ENCODE data around the gene DDIT3. TPM values are rescaled to one million over a fixed set of nuclear protein-coding genes. Genes with fewer than 3 reads are reported as not detected.

DDIT3 gene
- total and polyA plus RNA-seq, 7 experiments from 2014 or later = 15.9 to 124 (median 48.8) TPM

GRCh38 chr12:57552306-57552651, 32.0 kb upstream of the DDIT3 start:
- ATAC-seq (no peak), DNase-seq (no peak)
- POLR2A ChIA-PET = interaction anchor here (0.8 kb wide), 1 partner anchor 19 kb away, joined by 5 read pairs; no protein-coding TSS in a partner anchor
- H3K9me3 ChIP-seq (ENCODE audit: control insufficient read depth in 2 of 3, low read length in 3 of 3) = no peaks in the 10 kb centered on the region
- Mint-ChIP-seq H3K4me1 (peaks cover 3 to 30% (median 24%) of the 10 kb centered on the region in 7 donors), H3K9me3 (no peaks in the 10 kb centered on the region), H3K36me3 (no peaks in the 10 kb centered on the region), H3K4me3 (no peak overlapping the region), H3K27ac (no peak overlapping the region), H3K27me3 (peaks cover 0 to 30% (median 6%) of the 10 kb centered on the region in 5 donors)
- H3K27me3 ChIP-seq (ENCODE audit: control insufficient read depth in 2 of 2, insufficient read depth in 2 of 2, low read length in 2 of 2) = no peaks in the 10 kb centered on the region
- no peak overlapping the region for H3K27ac ChIP-seq (ENCODE audit: low read depth, low read length)
- peaks cover 0 to 6% of the 10 kb centered on the region in 2 donors for H3K4me1 ChIP-seq (ENCODE audit: control insufficient read depth in 2 of 2, insufficient read depth in 2 of 2, low read length in 2 of 2)
- no peaks in the 10 kb centered on the region for H3K36me3 ChIP-seq (ENCODE audit: control insufficient read depth in 2 of 3, insufficient read depth in 3 of 3, low read length in 3 of 3)
- no peak overlapping the region for H3K4me3 ChIP-seq (ENCODE audit: low read length)
- intact Hi-C loops (cut with micrococcal nuclease) = no loop called here
- CTCF ChIA-PET = interaction anchor here (1.5 kb wide), 1 partner anchor 31 kb away, joined by 3 read pairs; no protein-coding TSS in a partner anchor

- DNase-seq (no peak), ATAC-seq (no peak)
- CTCF ChIA-PET = interaction anchor here (1.5 kb wide), 1 partner anchor 31 kb away, joined by 3 read pairs; no protein-coding TSS in a partner anchor
- H3K4me1 ChIP-seq (ENCODE audit: control insufficient read depth in 2 of 2, insufficient read depth in 2 of 2, low read length in 2 of 2) = peaks cover 0 to 8% of the 10 kb centered on the region in 2 donors
- Mint-ChIP-seq H3K9me3 (no peaks in the 10 kb centered on the region), H3K27ac (peak overlapping the region in 1 of 9 donors; percentile 15), H3K4me1 (peaks cover 7 to 34% (median 27%) of the 10 kb centered on the region in 7 donors), H3K27me3 (peaks cover 0 to 33% (median 6%) of the 10 kb centered on the region in 5 donors), H3K4me3 (peak overlapping the region in 5 of 10 donors; percentile 10 to 81 (median 38)), H3K36me3 (no peaks in the 10 kb centered on the region)
- no peaks in the 10 kb centered on the region for H3K27me3 ChIP-seq (ENCODE audit: control insufficient read depth in 2 of 2, insufficient read depth in 2 of 2, low read length in 2 of 2)
- H3K9me3 ChIP-seq (ENCODE audit: control insufficient read depth in 2 of 3, low read length in 3 of 3) = no peaks in the 10 kb centered on the region
- no peak overlapping the region for H3K4me3 ChIP-seq (ENCODE audit: low read length)
- no peak overlapping the region for H3K27ac ChIP-seq (ENCODE audit: low read depth, low read length)
- intact Hi-C loops (cut with micrococcal nuclease) = no loop called here
- H3K36me3 ChIP-seq (ENCODE audit: control insufficient read depth in 2 of 3, insufficient read depth in 3 of 3, low read length in 3 of 3) = peaks cover 0 to 2% (median 0%) of the 10 kb centered on the region in 3 experiments
- POLR2A ChIA-PET = interaction anchor here (0.8 kb wide), 1 partner anchor 19 kb away, joined by 5 read pairs; no protein-coding TSS in a partner anchor
Observed at GRCh38 chr12:57551637-57552305, 31.5 kb upstream of the DDIT3 start.

- intact Hi-C loops (cut with micrococcal nuclease) = no loop called here
- no peak overlapping the region for H3K4me3 ChIP-seq (ENCODE audit: low read length)
- Mint-ChIP-seq H3K36me3 (no peaks in the 10 kb centered on the region), H3K9me3 (no peaks in the 10 kb centered on the region), H3K27me3 (peaks cover 0 to 33% (median 6%) of the 10 kb centered on the region in 5 donors), H3K4me3 (peak overlapping the region; percentile 46 to 83 (median 77)), H3K4me1 (peaks cover 14 to 42% (median 33%) of the 10 kb centered on the region in 7 donors), H3K27ac (peak overlapping the region in 3 of 9 donors; percentile 11 to 31 (median 15))
- no peak for ATAC-seq
- no peak overlapping the region for H3K27ac ChIP-seq (ENCODE audit: low read depth, low read length)
- no peaks in the 10 kb centered on the region for H3K27me3 ChIP-seq (ENCODE audit: control insufficient read depth in 2 of 2, insufficient read depth in 2 of 2, low read length in 2 of 2)
- DNase-seq = no peak
- CTCF ChIA-PET = interaction anchor here (1.5 kb wide), 1 partner anchor 32 kb away, joined by 3 read pairs; no protein-coding TSS in a partner anchor
- POLR2A ChIA-PET = no interaction called here
- H3K9me3 ChIP-seq (ENCODE audit: control insufficient read depth in 2 of 3, low read length in 3 of 3) = no peaks in the 10 kb centered on the region
- H3K4me1 ChIP-seq (ENCODE audit: control insufficient read depth in 2 of 2, insufficient read depth in 2 of 2, low read length in 2 of 2) = peaks cover 8 to 14% of the 10 kb centered on the region in 2 donors
- H3K36me3 ChIP-seq (ENCODE audit: control insufficient read depth in 2 of 3, insufficient read depth in 3 of 3, low read length in 3 of 3) = peaks cover 0 to 4% (median 0%) of the 10 kb centered on the region in 3 experiments
Observed at GRCh38 chr12:57550641-57551549, 30.6 kb upstream of the DDIT3 start.

- Mint-ChIP-seq H3K4me1 (peaks cover 22 to 50% (median 41%) of the 10 kb centered on the region in 7 donors), H3K27me3 (peaks cover 0 to 33% (median 6%) of the 10 kb centered on the region in 5 donors), H3K36me3 (no peaks in the 10 kb centered on the region), H3K9me3 (no peaks in the 10 kb centered on the region), H3K4me3 (peak within 1 kb of the TSS; percentile 61 to 83 (median 77)), H3K27ac (peak within 1 kb of the TSS in 3 of 9 donors; percentile 31 to 77 (median 71))
- ATAC-seq (peak; percentile 53), DNase-seq (peak; percentile 25 to 76 (median 47))
- intact Hi-C loops (cut with micrococcal nuclease) = no loop called here
- CTCF ChIA-PET = no interaction called here
- H3K36me3 ChIP-seq (ENCODE audit: control insufficient read depth in 2 of 3, insufficient read depth in 3 of 3, low read length in 3 of 3) = peaks cover 0 to 4% (median 0%) of the 10 kb centered on the region in 3 experiments
- H3K9me3 ChIP-seq (ENCODE audit: control insufficient read depth in 2 of 3, low read length in 3 of 3) = no peaks in the 10 kb centered on the region
- peak within 1 kb of the TSS; percentile 47 for H3K27ac ChIP-seq (ENCODE audit: low read depth, low read length)
- POLR2A ChIA-PET = no interaction called here
- peak within 1 kb of the TSS; percentile 59 for H3K4me3 ChIP-seq (ENCODE audit: low read length)
- H3K27me3 ChIP-seq (ENCODE audit: control insufficient read depth in 2 of 2, insufficient read depth in 2 of 2, low read length in 2 of 2) = no peaks in the 10 kb centered on the region
- H3K4me1 ChIP-seq (ENCODE audit: control insufficient read depth in 2 of 2, insufficient read depth in 2 of 2, low read length in 2 of 2) = peaks cover 10 to 16% of the 10 kb centered on the region in 2 donors
Observed at GRCh38 chr12:57549909-57550640, 29.8 kb upstream of the DDIT3 start, which contains the start of gene KIF5A. Gene KIF5A, plus strand, starts transcription at chr12:57550044. Its CDS starts 228 bp downstream, at chr12:57550272.

- POLR2A ChIA-PET = interaction anchor here (1.0 kb wide), 1 partner anchor 95 kb away, joined by 3 read pairs; no protein-coding TSS in a partner anchor
- intact Hi-C loops (cut with micrococcal nuclease) = no loop called here
- no peaks in the 10 kb centered on the region for H3K9me3 Mint-ChIP-seq
- ATAC-seq (no peak), DNase-seq (no peak)
- Histone ChIP-seq H3K27me3 (ENCODE audit: control insufficient read depth in 2 of 2, insufficient read depth in 2 of 2, low read length in 2 of 2) (no peaks in the 10 kb centered on the region), H3K27ac (ENCODE audit: low read depth, low read length) (no peak overlapping the region), H3K4me3 (ENCODE audit: low read length) (peak overlapping the region; percentile 59), H3K9me3 (ENCODE audit: control insufficient read depth in 2 of 3, low read length in 3 of 3) (no peaks in the 10 kb centered on the region), H3K4me1 (ENCODE audit: control insufficient read depth in 2 of 2, insufficient read depth in 2 of 2, low read length in 2 of 2) (peaks cover 10 to 16% of the 10 kb centered on the region in 2 donors), H3K36me3 (ENCODE audit: control insufficient read depth in 2 of 3, insufficient read depth in 3 of 3, low read length in 3 of 3) (peaks cover 0 to 4% (median 0%) of the 10 kb centered on the region in 3 experiments)
- peaks cover 0 to 30% (median 6%) of the 10 kb centered on the region in 5 donors for H3K27me3 Mint-ChIP-seq
- CTCF ChIA-PET = no interaction called here
- peaks cover 0 to 3% (median 0%) of the 10 kb centered on the region in 5 donors for H3K36me3 Mint-ChIP-seq
- peak overlapping the region; percentile 39 to 83 (median 69) for H3K4me3 Mint-ChIP-seq
- H3K4me1 Mint-ChIP-seq = peaks cover 28 to 55% (median 46%) of the 10 kb centered on the region in 7 donors
- H3K27ac Mint-ChIP-seq = peak overlapping the region in 2 of 9 donors; percentile 71 to 77
Observed at GRCh38 chr12:57549203-57549908, 29.0 kb upstream of the DDIT3 start.
